SU-DHL-6 (cell line): ENCODE results near the gene KCNG1.

Source experiments
- EZH2phosphoT487 ChIP-seq: fragments of 200-600 bp; sonication (generic), shearing (Covaris generic); conservative IDR thresholded peaks from 2 replicates; pipeline ENCODE4 v1.6.1; 2018; ENCODE audit warnings: mild to moderate bottlenecking, antibody characterized with exemption, low read length, moderate library complexity, mixed read lengths
- TF ChIP-seq, protein P1 (sequence below): fragments of 200-600 bp; sonication (generic); IDR thresholded peaks from one replicate; pipeline ENCODE4 v1.5.1; 2017; ENCODE audit warnings: antibody characterized with exemption, mild to moderate bottlenecking, low read length, moderate library complexity; ENCODE audit not compliant: insufficient read depth, poor library complexity, severe bottlenecking

DNA sequence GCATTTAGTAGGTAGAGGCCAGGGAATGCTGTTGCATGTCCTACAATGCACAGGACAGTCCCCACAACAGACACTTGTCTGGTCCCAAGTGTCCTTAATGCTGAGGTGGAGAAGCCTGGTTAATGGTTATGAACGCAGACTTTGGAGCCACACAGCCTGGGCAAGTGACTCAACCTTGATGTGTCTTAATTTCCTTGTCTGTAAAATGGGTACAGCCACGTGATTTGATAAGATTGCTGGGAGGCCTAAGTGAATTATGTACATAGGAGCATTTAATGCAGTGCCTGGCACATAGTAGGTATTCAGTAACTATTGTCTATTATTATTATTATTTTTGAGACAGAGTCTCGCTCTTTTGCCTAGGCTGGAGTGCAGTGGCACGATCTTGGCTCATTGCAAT, 11.4 kb downstream of the KCNG1 start:
- TF ChIP-seq, protein P1, sequence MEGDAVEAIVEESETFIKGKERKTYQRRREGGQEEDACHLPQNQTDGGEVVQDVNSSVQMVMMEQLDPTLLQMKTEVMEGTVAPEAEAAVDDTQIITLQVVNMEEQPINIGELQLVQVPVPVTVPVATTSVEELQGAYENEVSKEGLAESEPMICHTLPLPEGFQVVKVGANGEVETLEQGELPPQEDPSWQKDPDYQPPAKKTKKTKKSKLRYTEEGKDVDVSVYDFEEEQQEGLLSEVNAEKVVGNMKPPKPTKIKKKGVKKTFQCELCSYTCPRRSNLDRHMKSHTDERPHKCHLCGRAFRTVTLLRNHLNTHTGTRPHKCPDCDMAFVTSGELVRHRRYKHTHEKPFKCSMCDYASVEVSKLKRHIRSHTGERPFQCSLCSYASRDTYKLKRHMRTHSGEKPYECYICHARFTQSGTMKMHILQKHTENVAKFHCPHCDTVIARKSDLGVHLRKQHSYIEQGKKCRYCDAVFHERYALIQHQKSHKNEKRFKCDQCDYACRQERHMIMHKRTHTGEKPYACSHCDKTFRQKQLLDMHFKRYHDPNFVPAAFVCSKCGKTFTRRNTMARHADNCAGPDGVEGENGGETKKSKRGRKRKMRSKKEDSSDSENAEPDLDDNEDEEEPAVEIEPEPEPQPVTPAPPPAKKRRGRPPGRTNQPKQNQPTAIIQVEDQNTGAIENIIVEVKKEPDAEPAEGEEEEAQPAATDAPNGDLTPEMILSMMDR = no peak
- no peak for TF ChIP-seq EZH2phosphoT487
